GM19463 (cell line): Measurements from ENCODE around the gene PLAC8.
"Not testable (repeated sequence)": the region's sequence is repeated elsewhere in the genome, so short reads cannot be mapped to it uniquely, and the experiment has no call there.

Source experiments
- ATAC-seq: cut with Tn5 transposase; IDR thresholded peaks from one replicate; pipeline ENCODE4 v1.9.1; 2021; ENCODE audit warnings: mild to moderate bottlenecking, moderate library complexity; ENCODE audit not compliant: unreplicated experiment

Gene PLAC8

DNA sequence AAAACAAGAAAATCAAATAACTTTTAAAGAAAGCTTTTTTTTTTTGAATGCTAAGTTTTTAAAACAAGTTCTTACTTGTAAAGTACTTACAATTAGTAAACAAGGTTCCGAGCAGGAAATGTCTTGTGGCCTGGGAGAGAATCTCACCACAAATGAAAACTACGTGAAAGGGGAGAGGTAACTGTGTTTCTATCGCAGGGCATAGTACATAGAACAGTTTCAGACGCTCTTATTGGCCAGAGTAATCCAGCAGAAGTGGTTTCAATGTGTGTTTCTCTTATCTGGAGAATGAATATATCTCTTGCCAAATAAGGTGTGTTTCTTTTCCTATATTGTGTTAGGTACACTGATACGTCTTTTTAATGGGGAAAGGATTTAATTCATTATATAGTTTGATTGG, at the start of gene PLAC8:
PLAC8 (minus strand) TSS at position 154 of the 400 bp plus-strand sequence. CDS start 6,808 bp downstream, outside the sequence.
- ATAC-seq = peak; percentile 37

DNA sequence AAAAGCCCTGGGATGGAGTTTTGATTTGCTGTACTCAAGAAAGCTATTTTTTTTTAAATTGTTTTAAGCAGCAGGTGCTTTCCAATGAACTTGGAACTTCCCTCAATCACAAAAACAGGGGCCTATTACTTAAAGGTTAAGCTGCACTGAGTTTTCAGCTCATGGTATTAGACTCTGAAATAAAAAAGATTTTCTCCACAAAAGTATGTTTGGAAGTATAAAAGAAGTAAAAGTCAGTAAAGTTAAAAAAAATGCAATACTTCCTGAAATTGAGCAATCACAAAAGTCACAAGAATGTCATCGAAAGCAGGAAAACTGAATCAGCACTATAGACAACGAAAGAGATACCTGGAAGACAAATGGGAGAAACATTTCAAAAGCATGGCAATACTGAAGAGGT, 38.9 kb upstream of the PLAC8 start:
- ATAC-seq = no peak

- no peak for ATAC-seq
Measured at GRCh38 chr4:83152746-83153145, 38.2 kb upstream of the PLAC8 start.

DNA sequence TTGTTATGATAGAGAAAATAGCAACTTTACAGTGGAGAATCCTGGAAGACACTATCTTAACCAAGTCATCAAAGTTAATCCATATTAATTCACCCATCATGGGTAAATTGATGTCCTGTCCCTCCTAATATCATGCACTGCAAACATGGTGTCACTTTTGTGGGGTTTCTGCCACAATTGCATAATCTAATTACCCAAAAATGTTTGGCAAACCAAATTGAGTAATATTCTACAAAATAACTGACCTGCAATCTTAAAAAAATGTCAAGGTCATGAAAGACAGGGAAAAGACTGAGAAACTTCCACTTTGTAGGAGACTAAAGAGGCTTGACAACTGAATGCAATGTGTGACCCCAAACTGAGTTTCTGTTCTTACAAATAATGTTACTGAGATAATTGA, 37.1 kb upstream of the PLAC8 start:
- no peak for ATAC-seq

DNA sequence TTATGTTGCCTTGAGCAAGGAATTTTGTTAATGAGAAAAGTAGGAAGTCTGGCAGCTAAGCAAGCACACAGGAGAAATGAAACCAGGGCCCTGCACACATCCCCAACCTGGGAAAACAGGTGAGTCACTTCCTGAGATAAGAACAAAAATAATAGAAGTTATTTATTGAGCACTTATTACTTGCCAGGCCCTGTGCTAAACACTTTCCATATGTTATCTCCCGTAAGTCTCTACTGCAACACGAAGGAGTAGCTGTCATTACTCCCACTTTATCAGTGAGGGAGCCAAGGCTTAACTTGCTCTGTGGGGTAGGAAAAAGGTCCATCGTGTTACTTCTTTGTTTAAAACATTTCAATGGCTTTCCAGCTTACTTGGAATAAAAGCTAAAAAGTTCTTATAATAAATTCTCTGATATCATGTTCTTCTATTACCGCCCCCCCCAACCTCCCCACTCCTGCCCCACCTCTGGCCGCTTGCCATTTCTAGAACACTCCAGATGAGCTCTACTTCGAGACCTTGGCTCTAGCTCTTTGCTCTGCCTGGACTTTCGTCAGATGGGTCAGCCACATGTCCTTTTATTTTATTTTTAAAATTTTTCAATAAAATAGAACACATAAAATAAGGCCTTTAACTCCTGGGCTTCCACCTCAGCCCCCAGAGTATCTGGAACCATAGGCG, 36.3 kb upstream of the PLAC8 start:
- ATAC-seq = no peak

DNA sequence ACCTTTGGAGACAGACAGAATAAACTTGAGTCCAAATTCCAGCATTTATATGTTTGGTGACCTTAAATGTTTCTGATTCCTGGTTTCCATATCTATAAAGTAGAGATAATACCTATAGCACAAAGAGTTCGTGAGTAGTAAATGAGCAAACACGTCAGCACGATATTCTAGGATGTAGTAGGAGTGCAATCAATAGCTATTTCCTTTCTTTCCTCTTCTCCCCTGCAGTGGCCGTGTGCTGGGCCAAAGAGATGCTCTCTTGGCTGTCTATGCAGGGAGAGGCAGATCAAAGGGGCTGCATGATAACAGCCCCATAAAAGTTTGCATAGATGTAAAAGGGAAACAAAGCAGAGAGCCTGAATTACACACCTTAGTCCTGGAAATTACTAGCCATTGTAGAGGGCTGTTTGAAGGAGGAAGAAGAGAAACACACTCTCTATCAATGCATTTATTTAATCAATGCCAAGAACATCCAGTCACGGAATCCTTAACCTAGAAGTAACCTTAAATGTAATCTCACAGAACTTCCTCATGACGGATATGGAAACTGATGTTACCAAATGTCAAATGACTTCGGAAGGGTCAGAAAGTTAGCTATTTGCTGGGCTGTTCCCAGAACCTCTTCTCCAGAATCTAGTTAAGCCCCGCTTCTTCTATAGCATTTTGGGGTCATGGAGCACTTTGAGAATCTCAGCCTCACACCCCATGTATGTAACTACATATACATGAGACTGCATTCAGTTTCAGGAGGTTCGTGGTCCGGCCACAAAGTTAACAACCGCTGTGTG, 35.5 kb upstream of the PLAC8 start:
- no peak for ATAC-seq

- ATAC-seq = no peak
Measured at GRCh38 chr4:83146841-83147240, 32.3 kb upstream of the PLAC8 start.

GRCh38 chr4:83145776-83146175, 31.2 kb upstream of the PLAC8 start:
- not testable (repeated sequence) for ATAC-seq

DNA sequence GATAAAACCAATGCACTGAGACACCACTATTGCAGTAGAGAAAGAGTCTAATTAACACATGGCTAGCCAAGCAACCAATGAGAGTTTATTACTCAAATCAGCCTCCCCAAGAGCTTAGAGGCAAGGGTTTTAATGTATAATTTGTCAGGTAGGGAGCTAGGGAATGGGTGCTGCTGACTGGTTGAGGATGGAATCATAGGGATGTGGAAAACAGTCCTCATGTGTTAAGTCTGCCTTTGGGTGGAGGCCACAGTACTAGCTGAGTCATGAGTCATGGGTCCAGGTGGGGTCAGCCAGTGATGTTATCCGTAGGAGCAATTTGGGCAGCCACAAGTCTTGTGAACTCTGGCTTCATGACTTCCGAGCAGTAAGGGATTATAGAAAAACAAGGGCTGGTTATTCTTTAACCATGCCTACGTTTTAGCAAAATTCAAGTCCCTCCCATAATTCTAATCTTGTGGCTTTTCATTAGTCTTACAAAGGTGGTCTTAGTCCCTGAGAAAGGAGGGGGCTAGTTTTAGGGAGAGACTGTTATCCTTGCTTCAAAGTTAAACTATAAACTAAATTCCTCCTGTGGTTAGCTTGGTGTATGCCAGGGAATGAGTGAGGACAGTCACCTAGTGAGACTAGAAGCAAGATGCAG, 25.1 kb upstream of the PLAC8 start:
- ATAC-seq = no peak

DNA sequence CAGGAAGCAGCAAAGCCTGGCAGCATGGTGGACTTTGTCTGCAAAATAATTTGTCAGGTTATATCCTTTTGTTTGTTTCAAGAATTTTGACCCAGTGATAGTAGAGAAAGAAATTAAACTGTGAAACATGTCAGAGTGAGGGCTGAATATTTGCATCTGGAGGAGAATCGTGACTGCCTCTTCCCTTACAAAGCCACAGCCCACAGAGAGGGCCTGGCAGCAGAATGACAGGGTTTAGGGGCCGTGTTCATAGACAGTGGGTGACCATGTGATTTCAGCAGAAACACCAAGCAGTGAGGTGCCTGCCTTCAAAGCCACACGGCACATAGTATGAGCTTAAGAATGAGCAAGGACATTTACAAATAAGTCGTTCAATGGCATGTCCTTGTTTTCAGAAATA, 24.4 kb upstream of the PLAC8 start:
- no peak for ATAC-seq

GRCh38 chr4:83132065-83132464, 17.5 kb upstream of the PLAC8 start:
- no peak for ATAC-seq

DNA sequence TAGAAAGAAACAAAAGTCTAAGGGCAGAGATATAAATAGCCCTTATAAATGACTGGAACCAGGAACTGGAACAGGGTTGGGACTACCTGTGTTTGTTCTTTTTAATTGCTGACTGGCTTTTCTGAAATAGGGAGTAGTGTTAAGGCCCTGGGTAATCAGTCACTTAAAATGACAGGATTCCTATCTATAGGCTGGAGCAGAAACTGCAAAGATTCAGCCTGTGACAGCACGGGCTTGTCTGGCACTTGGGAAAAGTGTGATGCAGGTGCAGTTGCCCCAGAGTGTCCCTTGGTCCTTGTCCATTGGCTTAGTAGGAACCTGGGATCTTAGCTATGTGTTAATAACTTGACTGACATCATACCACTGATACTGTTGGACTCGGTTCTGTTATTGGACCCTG, 14.7 kb upstream of the PLAC8 start:
- no peak for ATAC-seq

DNA sequence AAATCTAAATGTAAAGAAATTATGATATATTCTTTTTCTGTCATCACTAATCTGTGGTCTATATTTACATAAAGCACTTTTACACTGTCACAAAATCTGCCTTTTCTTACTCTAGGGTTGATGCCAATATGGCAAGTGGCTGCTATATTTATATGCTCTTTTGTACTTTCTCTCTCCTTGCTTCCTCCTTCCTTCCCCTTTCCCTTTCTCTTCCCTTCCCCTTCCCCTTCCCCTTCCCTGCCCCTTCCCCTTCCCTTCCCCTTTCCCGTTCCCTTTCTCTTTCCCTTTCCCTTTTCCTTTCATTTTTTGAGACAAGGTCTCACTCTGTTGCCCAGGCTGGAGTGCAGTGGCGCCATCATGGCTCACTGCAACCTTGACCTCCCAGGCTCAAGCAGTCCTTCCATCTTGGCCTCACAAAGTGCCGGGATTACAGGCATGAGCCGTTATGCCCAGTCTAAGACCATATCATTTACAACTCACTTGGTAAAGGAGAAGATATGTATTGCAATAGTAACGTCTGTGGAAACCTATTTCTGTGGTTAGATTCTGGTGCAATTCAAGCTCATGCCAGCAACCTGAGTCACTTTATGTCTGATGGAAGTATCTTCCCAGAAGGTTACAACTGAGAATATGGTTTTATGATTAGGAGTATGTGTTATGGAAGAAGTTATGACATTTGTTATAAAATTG, 13.9 kb upstream of the PLAC8 start:
- no peak for ATAC-seq

DNA sequence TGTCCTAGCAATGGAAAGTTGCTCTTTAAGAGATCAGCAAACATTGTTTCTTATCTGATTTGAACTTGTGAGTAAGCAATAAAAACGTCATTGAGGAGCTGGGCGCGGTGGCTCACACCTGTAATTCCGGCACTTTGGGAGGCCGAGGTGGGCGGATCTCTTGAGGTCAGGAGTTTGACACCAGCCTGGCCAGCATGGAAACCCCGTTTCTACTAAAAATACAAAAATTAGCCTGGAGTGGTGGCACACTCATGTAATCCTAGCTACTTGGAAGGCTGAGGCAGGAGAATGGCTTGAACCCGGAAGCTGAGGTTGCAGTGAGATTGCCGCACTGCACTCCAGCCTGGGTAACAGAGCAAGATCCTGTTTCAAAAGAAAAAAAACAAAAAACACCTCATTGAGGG, 11.2 kb upstream of the PLAC8 start:
- ATAC-seq = no peak

DNA sequence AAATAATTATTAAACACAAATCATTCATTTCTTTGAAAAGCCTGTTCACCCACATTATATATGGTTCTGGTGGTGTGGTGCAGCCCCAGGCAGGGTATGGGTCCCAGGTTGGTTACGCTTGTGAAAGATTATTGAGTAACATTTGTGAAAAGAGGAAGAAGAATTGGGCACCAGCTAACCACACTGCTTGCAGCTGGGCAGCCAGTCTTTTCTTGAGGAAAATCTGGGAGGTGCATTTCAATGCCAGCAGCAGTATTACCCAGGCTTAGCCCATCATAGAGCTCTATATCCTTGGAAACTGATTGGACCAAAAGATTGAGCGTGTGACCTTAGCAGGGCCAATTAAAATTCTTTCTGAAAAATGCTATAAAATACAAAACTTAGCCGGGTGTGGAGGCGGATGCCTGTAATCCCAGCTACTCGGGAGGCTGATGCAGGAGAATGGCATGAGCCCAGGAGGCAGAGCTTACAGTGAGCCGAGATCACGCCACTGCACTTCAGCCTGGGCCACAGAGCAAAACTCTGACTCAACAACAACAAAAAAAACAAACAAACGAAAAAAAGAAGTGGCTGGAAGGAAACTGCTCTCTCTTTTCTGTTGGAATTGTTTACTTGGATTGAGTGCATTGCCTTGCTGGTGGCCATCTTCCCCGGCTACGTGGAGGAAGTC, 9.7 kb upstream of the PLAC8 start:
- ATAC-seq = peak; percentile 86

- no peak for ATAC-seq
Measured at GRCh38 chr4:83121246-83121645, 6.7 kb upstream of the PLAC8 start.

DNA sequence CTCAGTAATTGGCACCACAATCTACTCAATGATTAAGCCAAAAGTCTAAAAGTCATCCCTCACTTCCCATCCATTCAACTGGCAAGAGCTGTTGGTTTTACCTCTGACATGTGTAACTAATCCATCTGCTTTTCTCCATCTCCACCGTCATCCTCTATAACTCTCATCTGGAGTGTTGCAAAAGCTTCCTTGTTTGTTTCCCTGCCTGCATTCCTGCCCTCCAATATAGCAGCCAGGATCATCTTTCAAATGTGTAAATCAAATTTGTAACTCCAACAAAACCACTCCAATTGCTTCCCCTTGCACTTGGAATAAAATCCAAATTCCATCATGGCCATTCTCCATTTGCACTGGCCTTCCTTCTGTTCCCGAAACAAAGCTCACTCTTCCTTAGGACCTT, 4.3 kb upstream of the PLAC8 start:
- no peak for ATAC-seq

- ATAC-seq = no peak
Measured at GRCh38 chr4:83115656-83116285, 1.2 kb upstream of the PLAC8 start.

GRCh38 chr4:83115000-83115399, 471 bp upstream of the PLAC8 start:
- ATAC-seq = no peak

- no peak for ATAC-seq
Measured at GRCh38 chr4:83113429-83113786, 1.1 kb downstream of the PLAC8 start.
